Measurements from ENCODE around the gene FEM1A. TPM values are rescaled to one million over a fixed set of nuclear protein-coding genes. Genes with fewer than 3 reads are reported as not detected.

Gene FEM1A
- total and polyA plus RNA-seq, 2 of the 13 experiments (the other 11 are each of a cell fraction or from before 2014, with no cell fraction given), result 3.2 to 10.8 TPM

- TF ChIP-seq ELF1 (CRISPR knock-in tag; IDR thresholded peaks at IDR 0.05) (peak; percentile 72), ZNF710 (CRISPR knock-in tag; IDR thresholded peaks at IDR 0.05; ENCODE audit: borderline replicate concordance) (0 out of 2 replicates have a peak, but pooled peaks have one; percentile 56), ZSCAN5A (CRISPR knock-in tag; IDR thresholded peaks at IDR 0.05; ENCODE audit: borderline replicate concordance) (no peak), MYPOP (CRISPR knock-in tag; IDR thresholded peaks at IDR 0.05) (0 out of 2 replicates have a peak, but pooled peaks have one; percentile 35), ZNF616 (CRISPR knock-in tag; IDR thresholded peaks at IDR 0.05; ENCODE audit: low read depth) (0 out of 2 replicates have a peak, but pooled peaks have one; percentile 44), THAP9 (CRISPR knock-in tag; IDR thresholded peaks at IDR 0.05; ENCODE audit: borderline replicate concordance) (peak; percentile 95), ATF7 (IDR thresholded peaks at IDR 0.05) (peak; percentile 63; the same call in 1 of the 2 replicates), ATF7 (CRISPR knock-in tag; IDR thresholded peaks at IDR 0.05) (0 out of 2 replicates have a peak, but pooled peaks have one; percentile 49), SPEN (CRISPR knock-in tag; IDR thresholded peaks at IDR 0.05; ENCODE audit: low read depth) (peak; percentile 97), PAX8 (CRISPR knock-in tag; IDR thresholded peaks at IDR 0.05; ENCODE audit: borderline replicate concordance) (no peak), SNAPC2 (CRISPR knock-in tag; IDR thresholded peaks at IDR 0.05) (0 out of 2 replicates have a peak, but pooled peaks have one; percentile 37), KLF6 (CRISPR knock-in tag; IDR thresholded peaks at IDR 0.05) (peak; percentile 47), TOE1 (CRISPR knock-in tag; IDR thresholded peaks at IDR 0.05) (0 out of 2 replicates have a peak, but pooled peaks have one; percentile 33), ZNF451 (CRISPR knock-in tag; IDR thresholded peaks at IDR 0.05) (0 out of 2 replicates have a peak, but pooled peaks have one; percentile 16), POLR2A (IDR thresholded peaks at IDR 0.05; ENCODE audit: insufficient read depth in 1 of 2, low read depth in 2 of 2, low read length in 2 of 2) (peak; percentile 80 to 81)
Observed at GRCh38 chr19:4791183-4792018, at the start of gene FEM1A (continued).
